IPS-18a (cell line): ENCODE measurements around the gene ESRRB.

Experiments used
- H3K27ac ChIP-seq: one replicate; pipeline ENCODE4 v1.5.1; 2013; ENCODE audit warnings: low read length
- H3K27me3 ChIP-seq: one replicate; pipeline ENCODE4 v1.6.1; 2013; ENCODE audit warnings: mild to moderate bottlenecking, low read length; ENCODE audit not compliant: control insufficient read depth, insufficient read depth
- H3K36me3 ChIP-seq: one replicate; pipeline ENCODE4 v1.6.1; 2013; ENCODE audit warnings: low read depth, low read length; ENCODE audit not compliant: control insufficient read depth
- H3K4me1 ChIP-seq: one replicate; pipeline ENCODE4 v1.6.1; 2013; ENCODE audit warnings: low read depth, low read length; ENCODE audit not compliant: control insufficient read depth
- H3K4me3 ChIP-seq: one replicate; pipeline ENCODE4 v1.5.1; 2013; ENCODE audit warnings: low read length
- H3K9ac ChIP-seq: one replicate; pipeline ENCODE4 v1.6.1; 2013; ENCODE audit warnings: mild to moderate bottlenecking, low read length, moderate library complexity
- H3K9me3 ChIP-seq: one replicate; pipeline ENCODE4 v1.6.1; 2013; ENCODE audit warnings: low read depth, low read length; ENCODE audit not compliant: control insufficient read depth

The ESRRB gene

DNA sequence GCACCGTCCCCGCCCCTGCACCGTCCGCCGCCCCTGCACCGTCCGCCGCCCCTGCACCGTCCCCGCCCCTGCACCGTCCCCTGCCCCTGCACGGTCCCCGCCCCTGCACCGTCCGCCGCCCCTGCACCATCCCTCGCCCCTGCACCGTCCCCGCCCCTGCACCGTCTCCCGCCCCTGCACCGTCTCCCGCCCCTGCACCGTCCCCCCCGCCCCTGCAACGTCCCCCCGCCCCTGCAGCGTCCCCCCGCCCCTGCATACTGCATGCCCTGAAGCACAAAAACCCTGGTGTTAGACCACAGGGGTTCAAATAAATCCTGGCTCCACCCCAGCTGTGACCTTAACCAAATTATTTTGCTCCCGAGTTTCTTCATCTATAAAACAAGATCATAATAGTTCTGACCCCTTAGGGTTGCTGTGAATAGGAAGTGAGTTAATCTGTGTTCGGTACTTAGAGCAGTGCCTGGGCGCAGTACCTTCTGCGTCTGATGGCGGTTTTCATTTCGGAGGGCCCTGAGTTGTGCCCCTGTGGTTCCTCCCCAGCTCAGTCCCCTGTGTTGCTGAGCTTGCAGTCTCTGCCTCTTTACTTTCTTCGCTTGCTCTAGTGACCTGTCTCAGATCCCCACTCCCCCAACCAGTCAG is 38.1 kb downstream of the ESRRB start:
- Histone ChIP-seq H3K27me3 (no peaks in the 10 kb centered on the region), H3K27ac (no peak overlapping the region), H3K36me3 (no peaks in the 10 kb centered on the region), H3K4me3 (peak overlapping the region; percentile 78), H3K9me3 (no peaks in the 10 kb centered on the region), H3K9ac (peak overlapping the region; percentile 39), H3K4me1 (peaks cover 14% of the 10 kb centered on the region)

GRCh38 chr14:76419399-76419798 is 43.5 kb downstream of the ESRRB start:
- H3K4me1 ChIP-seq = peaks cover 13% of the 10 kb centered on the region
- no peak overlapping the region for H3K9ac ChIP-seq
- no peak overlapping the region for H3K4me3 ChIP-seq
- no peak overlapping the region for H3K27ac ChIP-seq
- H3K36me3 ChIP-seq = no peaks in the 10 kb centered on the region
- no peaks in the 10 kb centered on the region for H3K9me3 ChIP-seq
- H3K27me3 ChIP-seq = no peaks in the 10 kb centered on the region

DNA sequence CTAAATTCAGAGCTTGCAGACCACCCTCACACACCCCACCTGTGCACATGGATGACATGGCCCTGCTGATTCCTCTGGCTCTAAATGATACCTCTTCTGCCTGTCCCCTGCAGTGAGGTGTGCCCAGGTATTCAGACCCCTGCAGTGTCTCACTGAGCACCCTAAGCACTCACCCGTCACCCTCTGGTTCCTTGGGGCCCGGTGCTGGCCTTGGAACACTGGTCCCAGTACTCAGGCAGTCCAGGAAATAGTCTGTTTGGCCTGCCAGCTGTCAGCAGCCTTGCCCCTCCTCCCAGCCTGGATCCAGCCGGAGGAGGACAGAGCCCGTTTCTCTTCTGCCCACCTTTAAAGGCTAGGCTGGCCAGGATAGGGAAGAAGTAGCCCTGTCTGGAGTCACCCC is 44.9 kb downstream of the ESRRB start:
- no peak overlapping the region for H3K4me3 ChIP-seq
- no peaks in the 10 kb centered on the region for H3K9me3 ChIP-seq
- H3K27me3 ChIP-seq = no peaks in the 10 kb centered on the region

DNA sequence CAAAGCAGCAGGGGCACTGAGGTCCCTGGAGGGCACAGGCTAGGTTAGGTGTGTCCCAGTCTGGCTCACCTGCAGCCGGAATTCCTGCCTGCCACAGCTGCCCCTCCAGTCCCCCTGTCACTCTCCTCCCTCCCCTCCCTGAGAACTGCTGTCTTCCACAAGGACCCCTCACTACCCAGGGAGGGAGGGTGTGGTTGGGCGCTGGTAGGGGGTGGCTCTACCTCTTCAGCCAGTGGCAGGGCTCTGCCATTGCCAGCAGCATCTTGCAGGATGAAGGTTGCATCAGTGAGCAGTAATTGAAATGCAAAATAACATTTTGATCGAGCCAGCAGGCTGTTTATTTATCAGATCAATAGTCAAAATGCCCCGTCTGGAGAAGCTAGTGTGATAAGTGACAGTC is 45.7 kb downstream of the ESRRB start:
- no peaks in the 10 kb centered on the region for H3K9me3 ChIP-seq
- H3K27me3 ChIP-seq = no peaks in the 10 kb centered on the region
- H3K27ac ChIP-seq = no peak overlapping the region
- H3K36me3 ChIP-seq = no peaks in the 10 kb centered on the region
- H3K4me1 ChIP-seq = peaks cover 13% of the 10 kb centered on the region
- H3K4me3 ChIP-seq = no peak overlapping the region
- H3K9ac ChIP-seq = no peak overlapping the region

More for the DNA sequence above, 44.9 kb downstream of the ESRRB start:
- no peak overlapping the region for H3K27ac ChIP-seq
- peaks cover 13% of the 10 kb centered on the region for H3K4me1 ChIP-seq
- H3K36me3 ChIP-seq = no peaks in the 10 kb centered on the region
- no peak overlapping the region for H3K9ac ChIP-seq

GRCh38 chr14:76422662-76423061 is 46.7 kb downstream of the ESRRB start:
- H3K27ac ChIP-seq = no peak overlapping the region

DNA sequence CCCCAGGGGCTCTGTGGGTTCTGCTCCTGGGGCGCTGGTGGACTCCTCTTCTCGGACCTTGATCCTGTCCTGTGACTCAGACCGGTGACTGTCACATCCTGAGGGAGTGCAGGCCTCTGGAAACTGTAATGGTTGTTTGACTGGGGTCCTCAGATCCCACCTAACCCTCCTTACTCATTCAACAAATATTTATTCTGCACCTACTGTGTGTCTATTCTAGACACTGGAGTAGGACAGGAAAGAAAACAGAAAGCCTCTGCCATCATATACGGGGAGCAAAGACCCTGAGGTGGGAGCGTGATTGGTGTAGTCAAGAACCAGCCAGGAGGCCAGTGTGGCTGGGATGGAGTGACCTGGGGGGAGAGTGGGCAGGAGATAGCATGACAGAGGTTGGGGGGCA is 47.6 kb downstream of the ESRRB start:
- Histone ChIP-seq H3K27me3 (no peaks in the 10 kb centered on the region), H3K4me3 (no peak overlapping the region), H3K27ac (no peak overlapping the region), H3K9ac (no peak overlapping the region), H3K9me3 (no peaks in the 10 kb centered on the region), H3K36me3 (no peaks in the 10 kb centered on the region), H3K4me1 (peaks cover 13% of the 10 kb centered on the region)

More at GRCh38 chr14:76422662-76423061, 46.7 kb downstream of the ESRRB start:
- Histone ChIP-seq H3K4me1 (peaks cover 13% of the 10 kb centered on the region), H3K27me3 (no peaks in the 10 kb centered on the region), H3K36me3 (no peaks in the 10 kb centered on the region), H3K4me3 (no peak overlapping the region), H3K9me3 (no peaks in the 10 kb centered on the region), H3K9ac (no peak overlapping the region)

DNA sequence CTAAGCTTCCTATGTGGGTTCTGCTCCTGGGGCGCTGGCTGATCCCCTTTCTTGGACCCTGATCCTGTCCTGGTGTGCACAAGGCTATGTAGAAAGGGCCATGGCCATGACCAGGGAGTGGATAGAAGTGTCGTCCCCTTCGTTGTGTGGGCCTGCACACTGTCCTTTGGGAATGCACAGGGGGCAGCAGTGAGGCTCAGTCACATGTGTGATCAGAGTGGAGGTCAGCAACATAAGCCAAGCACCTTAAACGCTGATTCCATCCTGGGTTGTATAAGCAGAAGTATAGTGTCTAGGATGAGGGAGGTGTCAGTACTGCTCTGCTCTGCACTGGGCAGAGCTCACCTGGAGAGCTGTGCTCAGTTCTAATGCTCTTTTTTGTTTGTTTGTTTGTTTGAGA is 48.4 kb downstream of the ESRRB start:
- Histone ChIP-seq H3K9me3 (no peaks in the 10 kb centered on the region), H3K27me3 (no peaks in the 10 kb centered on the region), H3K36me3 (no peaks in the 10 kb centered on the region)

DNA sequence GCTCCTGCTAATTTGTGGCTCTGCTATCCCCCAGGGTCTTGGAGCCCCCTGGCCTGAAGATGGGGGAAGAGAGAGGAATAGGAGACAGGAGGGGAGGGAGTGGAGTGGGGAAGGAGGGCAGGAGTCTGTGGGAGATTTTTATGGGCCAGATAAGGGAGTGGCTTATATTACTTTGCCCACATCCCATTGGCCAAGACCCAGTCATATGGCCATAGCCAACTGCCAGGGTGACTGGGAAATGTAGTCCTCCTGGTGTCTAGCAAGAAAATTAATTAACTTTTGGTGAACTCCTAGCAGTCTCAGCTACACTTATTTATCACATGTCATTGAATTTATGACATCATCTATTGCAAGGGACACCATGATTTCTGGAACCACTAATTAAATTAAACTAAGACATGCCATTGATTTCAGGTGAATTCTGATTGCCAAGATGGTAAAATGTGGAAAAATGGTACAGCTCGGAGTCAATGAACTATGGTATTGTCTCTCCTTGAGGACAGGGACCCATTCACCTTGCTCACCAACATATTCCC is 50.3 kb downstream of the ESRRB start:
- Histone ChIP-seq H3K4me3 (no peak overlapping the region), H3K4me1 (peaks cover 7% of the 10 kb centered on the region), H3K27ac (no peak overlapping the region), H3K9ac (no peak overlapping the region), H3K27me3 (no peaks in the 10 kb centered on the region), H3K9me3 (no peaks in the 10 kb centered on the region), H3K36me3 (no peaks in the 10 kb centered on the region)

More for the DNA sequence above, 48.4 kb downstream of the ESRRB start:
- H3K27ac ChIP-seq = no peak overlapping the region
- no peak overlapping the region for H3K9ac ChIP-seq
- peaks cover 13% of the 10 kb centered on the region for H3K4me1 ChIP-seq
- no peak overlapping the region for H3K4me3 ChIP-seq

DNA sequence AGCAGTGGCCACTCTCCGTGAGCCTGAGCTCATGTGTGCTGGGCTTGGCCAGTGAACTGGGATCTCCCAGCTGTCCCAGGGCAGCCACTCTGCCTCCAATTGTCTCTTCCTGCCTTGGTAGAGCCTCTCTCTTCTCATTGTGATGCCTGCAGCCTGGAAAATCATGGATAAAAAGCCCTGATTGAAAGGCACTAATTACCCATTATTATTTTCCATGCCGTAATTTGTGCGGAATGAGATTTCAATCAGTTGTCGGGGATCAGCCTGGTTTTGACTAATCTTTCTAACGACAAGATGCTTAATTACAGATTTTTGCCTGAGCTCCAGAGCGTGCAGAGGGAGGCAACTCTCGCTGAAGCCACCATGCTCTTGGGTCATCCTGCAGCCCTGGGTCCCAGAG is 52.7 kb downstream of the ESRRB start:
- Histone ChIP-seq H3K4me3 (no peak overlapping the region), H3K27ac (no peak overlapping the region), H3K27me3 (no peaks in the 10 kb centered on the region), H3K4me1 (no peaks in the 10 kb centered on the region), H3K36me3 (no peaks in the 10 kb centered on the region), H3K9me3 (no peaks in the 10 kb centered on the region), H3K9ac (no peak overlapping the region)

DNA sequence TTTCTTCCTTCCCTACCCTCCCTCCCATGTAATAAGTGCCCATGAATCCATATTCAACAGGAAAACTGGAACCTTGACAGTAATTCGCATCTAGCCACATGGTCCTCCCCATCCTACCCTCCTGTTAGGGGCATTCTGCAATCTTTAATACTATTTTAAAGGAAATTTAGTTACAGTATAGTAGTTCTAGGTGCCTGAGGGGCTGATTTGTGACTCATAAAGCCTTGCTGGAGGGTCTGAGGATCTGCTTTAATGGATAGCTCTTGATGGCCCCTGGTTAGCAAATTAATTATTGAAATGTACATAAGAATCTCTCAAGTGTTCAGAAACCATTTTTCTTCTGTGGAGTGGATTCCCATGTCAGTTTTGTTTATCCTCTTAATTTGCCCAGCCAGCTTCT is 54.1 kb downstream of the ESRRB start:
- H3K4me3 ChIP-seq = no peak overlapping the region
- H3K27ac ChIP-seq = no peak overlapping the region
- no peaks in the 10 kb centered on the region for H3K9me3 ChIP-seq
- H3K27me3 ChIP-seq = no peaks in the 10 kb centered on the region
- no peaks in the 10 kb centered on the region for H3K4me1 ChIP-seq
- no peaks in the 10 kb centered on the region for H3K36me3 ChIP-seq
- no peak overlapping the region for H3K9ac ChIP-seq

GRCh38 chr14:76430475-76430980 is 54.6 kb downstream of the ESRRB start:
- no peaks in the 10 kb centered on the region for H3K36me3 ChIP-seq
- no peaks in the 10 kb centered on the region for H3K4me1 ChIP-seq
- H3K4me3 ChIP-seq = no peak overlapping the region
- no peaks in the 10 kb centered on the region for H3K9me3 ChIP-seq
- no peak overlapping the region for H3K27ac ChIP-seq
- no peak overlapping the region for H3K9ac ChIP-seq
- no peaks in the 10 kb centered on the region for H3K27me3 ChIP-seq

DNA sequence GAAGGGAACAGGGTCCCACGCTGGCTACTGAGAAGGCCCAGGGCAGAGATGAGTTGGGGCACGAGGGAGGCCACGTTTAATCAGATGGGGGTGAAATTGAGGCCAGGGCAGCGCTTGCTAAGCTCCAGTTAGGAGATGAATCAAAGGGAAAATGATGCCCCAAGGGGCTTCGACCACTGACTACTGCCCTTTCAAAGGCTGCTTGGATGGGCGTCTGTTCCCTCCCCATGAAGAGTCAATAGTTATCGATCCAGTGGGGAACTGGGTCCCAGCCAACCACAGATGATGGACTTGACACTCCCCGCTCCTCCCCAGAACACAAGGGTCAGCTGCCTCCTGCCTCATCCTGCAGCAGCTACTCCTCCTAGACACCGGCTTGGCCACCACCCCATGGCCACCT is 55.6 kb downstream of the ESRRB start:
- Histone ChIP-seq H3K4me3 (no peak overlapping the region), H3K9ac (no peak overlapping the region), H3K27ac (no peak overlapping the region), H3K27me3 (no peaks in the 10 kb centered on the region), H3K9me3 (no peaks in the 10 kb centered on the region), H3K36me3 (no peaks in the 10 kb centered on the region), H3K4me1 (no peaks in the 10 kb centered on the region)
